Activated CD8-positive, alpha-beta memory T cell treated with anti-CD3 and anti-CD28 coated beads, Interleukin-2, amount 50 U/mL, for 4 hours (primary cell): Measurements from ENCODE around the gene MMP11.
"Not testable (repeated sequence)": the region's sequence is repeated elsewhere in the genome, so short reads cannot be mapped to it uniquely, and the experiment has no call there.

Experiments
- DNase-seq: peaks from one replicate; pipeline ENCODE4 v3.0.0-alpha.2; 2020

The MMP11 gene

GRCh38 chr22:23772649-23773473 lies at the start of gene MMP11:
MMP11 (plus strand) TSS chr22:23772849; CDS start chr22:23772871, 22 bp downstream.
- peak; percentile 59 for DNase-seq

- DNase-seq = not testable (repeated sequence)
Observed at GRCh38 chr22:23728108-23728507, 44.5 kb upstream of the MMP11 start.

- no peak for DNase-seq
Observed at GRCh38 chr22:23737696-23738095, 35.0 kb upstream of the MMP11 start.

GRCh38 chr22:23742505-23743264 lies 30.0 kb upstream of the MMP11 start:
- no peak for DNase-seq

GRCh38 chr22:23743303-23743705 lies 29.3 kb upstream of the MMP11 start:
- DNase-seq = no peak

- DNase-seq = no peak
Observed at GRCh38 chr22:23744001-23744400, 28.6 kb upstream of the MMP11 start.

GRCh38 chr22:23744485-23744884 lies 28.2 kb upstream of the MMP11 start:
- DNase-seq = no peak

GRCh38 chr22:23745791-23746190 lies 26.9 kb upstream of the MMP11 start:
- DNase-seq = no peak

- no peak for DNase-seq
Observed at GRCh38 chr22:23749841-23750301, 22.8 kb upstream of the MMP11 start.

GRCh38 chr22:23750367-23750713 lies 22.3 kb upstream of the MMP11 start:
- DNase-seq = no peak

GRCh38 chr22:23750714-23751440 lies 21.8 kb upstream of the MMP11 start, which contains the start of gene ZNF70:
ZNF70 (minus strand) TSS chr22:23751112; CDS start chr22:23745140, 5,972 bp downstream.
- peak; percentile 88 for DNase-seq

GRCh38 chr22:23751441-23751996 lies 21.1 kb upstream of the MMP11 start:
- no peak for DNase-seq

- DNase-seq = no peak
Observed at GRCh38 chr22:23752090-23752691, 20.5 kb upstream of the MMP11 start.

GRCh38 chr22:23752750-23753149 lies 19.9 kb upstream of the MMP11 start:
- DNase-seq = no peak

- no peak for DNase-seq
Observed at GRCh38 chr22:23753385-23753784, 19.3 kb upstream of the MMP11 start.

- DNase-seq = no peak
Observed at GRCh38 chr22:23754220-23754919, 18.3 kb upstream of the MMP11 start, which contains the start of gene VPREB3. VPREB3 (minus strand) TSS chr22:23754425; CDS start chr22:23754363, 62 bp downstream.

- DNase-seq = no peak
Observed at GRCh38 chr22:23754980-23755636, 17.5 kb upstream of the MMP11 start.

GRCh38 chr22:23755711-23756110 lies 16.9 kb upstream of the MMP11 start:
- no peak for DNase-seq

- no peak for DNase-seq
Observed at GRCh38 chr22:23756891-23757290, 15.8 kb upstream of the MMP11 start.

- no peak for DNase-seq
Observed at GRCh38 chr22:23759566-23759965, 13.1 kb upstream of the MMP11 start.

GRCh38 chr22:23760056-23760455 lies 12.6 kb upstream of the MMP11 start:
- no peak for DNase-seq
